ENCODE measurements around the gene SLC6A4.

Gene SLC6A4

GRCh38 chr17:30235386-30236296, at the start of gene SLC6A4:
TSS of gene SLC6A4 (minus strand) at chr17:30235697. CDS start at chr17:30221958, 13,739 bp downstream.
- H3K4me3 ChIP-seq (replicated peaks; ENCODE audit: low read depth, low read length), result peak within 1 kb of the TSS; percentile 55
- no peaks in the 10 kb centered on the region for H3K36me3 ChIP-seq (ENCODE audit: control insufficient read depth, insufficient read depth, low read length)
- H3K27me3 ChIP-seq (replicated peaks; ENCODE audit: control insufficient read depth, insufficient read depth, low read length), result no peaks in the 10 kb centered on the region
- TF ChIP-seq, protein P1, sequence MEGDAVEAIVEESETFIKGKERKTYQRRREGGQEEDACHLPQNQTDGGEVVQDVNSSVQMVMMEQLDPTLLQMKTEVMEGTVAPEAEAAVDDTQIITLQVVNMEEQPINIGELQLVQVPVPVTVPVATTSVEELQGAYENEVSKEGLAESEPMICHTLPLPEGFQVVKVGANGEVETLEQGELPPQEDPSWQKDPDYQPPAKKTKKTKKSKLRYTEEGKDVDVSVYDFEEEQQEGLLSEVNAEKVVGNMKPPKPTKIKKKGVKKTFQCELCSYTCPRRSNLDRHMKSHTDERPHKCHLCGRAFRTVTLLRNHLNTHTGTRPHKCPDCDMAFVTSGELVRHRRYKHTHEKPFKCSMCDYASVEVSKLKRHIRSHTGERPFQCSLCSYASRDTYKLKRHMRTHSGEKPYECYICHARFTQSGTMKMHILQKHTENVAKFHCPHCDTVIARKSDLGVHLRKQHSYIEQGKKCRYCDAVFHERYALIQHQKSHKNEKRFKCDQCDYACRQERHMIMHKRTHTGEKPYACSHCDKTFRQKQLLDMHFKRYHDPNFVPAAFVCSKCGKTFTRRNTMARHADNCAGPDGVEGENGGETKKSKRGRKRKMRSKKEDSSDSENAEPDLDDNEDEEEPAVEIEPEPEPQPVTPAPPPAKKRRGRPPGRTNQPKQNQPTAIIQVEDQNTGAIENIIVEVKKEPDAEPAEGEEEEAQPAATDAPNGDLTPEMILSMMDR (IDR thresholded peaks at IDR 0.05; ENCODE audit: insufficient read depth, low read length, poor library complexity, severe bottlenecking), result no peak
- no peak for DNase-seq (ENCODE audit: extremely low read depth, insufficient read length)

- Histone ChIP-seq H3K36me3 (ENCODE audit: control insufficient read depth, insufficient read depth, low read length) (peaks cover 8% of the 10 kb centered on the region), H3K27me3 (replicated peaks; ENCODE audit: control insufficient read depth, insufficient read depth, low read length) (no peaks in the 10 kb centered on the region), H3K4me3 (replicated peaks; ENCODE audit: low read depth, low read length) (no peak overlapping the region)
- no peak for DNase-seq (ENCODE audit: extremely low read depth, insufficient read length)
- TF ChIP-seq, protein P1 (IDR thresholded peaks at IDR 0.05; ENCODE audit: insufficient read depth, low read length, poor library complexity, severe bottlenecking), result no peak
These were observed 43.7 kb upstream of the SLC6A4 start for GRCh38 chr17:30279156-30279555.

GRCh38 chr17:30278032-30278431, 42.5 kb upstream of the SLC6A4 start:
- Histone ChIP-seq H3K27me3 (replicated peaks; ENCODE audit: control insufficient read depth, insufficient read depth, low read length) (no peaks in the 10 kb centered on the region), H3K36me3 (ENCODE audit: control insufficient read depth, insufficient read depth, low read length) (peaks cover 13% of the 10 kb centered on the region), H3K4me3 (replicated peaks; ENCODE audit: low read depth, low read length) (no peak overlapping the region)
- DNase-seq (ENCODE audit: extremely low read depth, insufficient read length), result no peak
- TF ChIP-seq, protein P1 (IDR thresholded peaks at IDR 0.05; ENCODE audit: insufficient read depth, low read length, poor library complexity, severe bottlenecking), result peak; percentile 17

GRCh38 chr17:30275911-30276310, 40.4 kb upstream of the SLC6A4 start:
- DNase-seq (ENCODE audit: extremely low read depth, insufficient read length), result no peak
- no peaks in the 10 kb centered on the region for H3K27me3 ChIP-seq (replicated peaks; ENCODE audit: control insufficient read depth, insufficient read depth, low read length)
- TF ChIP-seq, protein P1 (IDR thresholded peaks at IDR 0.05; ENCODE audit: insufficient read depth, low read length, poor library complexity, severe bottlenecking), result no peak
- H3K4me3 ChIP-seq (replicated peaks; ENCODE audit: low read depth, low read length), result no peak overlapping the region
- H3K36me3 ChIP-seq (ENCODE audit: control insufficient read depth, insufficient read depth, low read length), result peaks cover 13% of the 10 kb centered on the region

DNA sequence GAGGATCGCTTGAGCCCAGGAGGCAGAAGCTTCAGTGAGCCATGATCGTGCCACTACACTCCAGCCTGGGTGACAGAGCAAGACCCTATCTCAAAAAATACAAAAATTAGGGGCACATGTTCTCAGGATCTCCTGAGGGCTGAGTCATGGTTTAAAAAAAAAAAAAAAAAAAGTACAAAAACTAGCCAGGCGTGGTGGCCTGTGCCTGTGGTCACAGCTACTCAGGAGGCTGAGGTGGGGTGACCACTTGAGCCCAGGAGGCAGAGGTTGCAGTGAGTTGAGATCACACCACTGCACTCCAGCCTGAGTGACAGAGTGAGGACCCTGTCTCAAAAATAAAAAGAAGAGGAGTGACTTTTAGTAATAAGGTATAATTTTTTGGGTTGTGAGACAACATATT, 39.4 kb upstream of the SLC6A4 start:
- DNase-seq (ENCODE audit: extremely low read depth, insufficient read length), result no peak

More for the DNA sequence above, 39.4 kb upstream of the SLC6A4 start:
- H3K36me3 ChIP-seq (ENCODE audit: control insufficient read depth, insufficient read depth, low read length), result peaks cover 12% of the 10 kb centered on the region
- H3K27me3 ChIP-seq (replicated peaks; ENCODE audit: control insufficient read depth, insufficient read depth, low read length), result no peaks in the 10 kb centered on the region
- H3K4me3 ChIP-seq (replicated peaks; ENCODE audit: low read depth, low read length), result no peak overlapping the region
- TF ChIP-seq, protein P1 (IDR thresholded peaks at IDR 0.05; ENCODE audit: insufficient read depth, low read length, poor library complexity, severe bottlenecking), result no peak

All from GM06990 (cell line).